Epithelial cell of prostate (primary cell): Measurements from ENCODE around the gene TRAF7.
"Not testable (repeated sequence)": the region's sequence is repeated elsewhere in the genome, so short reads cannot be mapped to it uniquely, and the experiment has no call there.

Source experiments
- DNase-seq: peaks from one replicate; pipeline ENCODE4 v3.0.0-alpha.2; 2011; ENCODE audit warnings: low read depth, low spot score
- H3K27ac ChIP-seq: fragments of 450-650 bp; 2 replicates; pipeline ENCODE4 v1.5.1; 2017; ENCODE audit warnings: mild to moderate bottlenecking

TRAF7 gene

DNA sequence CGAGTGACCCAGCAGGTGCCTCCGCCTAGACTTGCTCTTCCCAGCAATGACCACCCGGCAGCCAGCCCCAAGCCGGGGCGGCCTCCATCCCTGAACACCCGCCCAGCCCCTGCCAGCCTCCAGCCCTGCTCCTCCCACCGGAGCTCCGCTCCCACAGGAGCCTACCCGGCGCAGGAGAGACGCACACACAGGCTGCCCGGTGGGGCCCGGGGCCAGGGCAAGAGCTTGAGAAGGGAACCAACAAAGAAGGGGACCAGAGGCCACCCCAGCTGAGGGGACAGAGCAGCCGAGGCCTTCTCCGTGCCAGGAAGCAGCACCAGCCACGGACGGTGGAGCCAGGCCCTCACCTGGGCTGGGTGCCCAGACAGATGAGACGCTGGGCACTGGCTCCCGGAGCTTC, 33.7 kb upstream of the TRAF7 start:
- peak overlapping the region; percentile 27 for H3K27ac ChIP-seq
- DNase-seq, result no peak

DNA sequence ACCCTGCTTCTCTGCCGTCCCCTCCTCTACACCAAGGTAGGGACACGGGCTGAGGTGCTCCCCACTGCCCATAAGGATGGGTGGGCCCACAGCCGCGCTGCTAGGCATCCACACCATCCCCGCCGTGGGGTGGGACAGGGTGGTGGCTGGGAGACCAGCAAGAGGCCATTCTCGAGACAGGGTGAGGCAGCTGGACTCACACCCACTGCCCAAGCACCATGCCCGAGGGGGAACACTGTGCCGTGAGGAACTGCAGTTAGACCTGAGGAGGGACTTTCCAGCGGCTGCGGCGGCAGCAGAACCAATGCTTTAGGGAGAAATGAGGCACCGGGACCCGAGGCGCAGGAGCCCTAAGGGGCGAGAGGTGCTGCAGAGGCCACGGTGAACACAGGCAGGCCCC, 33.2 kb upstream of the TRAF7 start:
- no peak for DNase-seq
- H3K27ac ChIP-seq, result no peak overlapping the region

DNA sequence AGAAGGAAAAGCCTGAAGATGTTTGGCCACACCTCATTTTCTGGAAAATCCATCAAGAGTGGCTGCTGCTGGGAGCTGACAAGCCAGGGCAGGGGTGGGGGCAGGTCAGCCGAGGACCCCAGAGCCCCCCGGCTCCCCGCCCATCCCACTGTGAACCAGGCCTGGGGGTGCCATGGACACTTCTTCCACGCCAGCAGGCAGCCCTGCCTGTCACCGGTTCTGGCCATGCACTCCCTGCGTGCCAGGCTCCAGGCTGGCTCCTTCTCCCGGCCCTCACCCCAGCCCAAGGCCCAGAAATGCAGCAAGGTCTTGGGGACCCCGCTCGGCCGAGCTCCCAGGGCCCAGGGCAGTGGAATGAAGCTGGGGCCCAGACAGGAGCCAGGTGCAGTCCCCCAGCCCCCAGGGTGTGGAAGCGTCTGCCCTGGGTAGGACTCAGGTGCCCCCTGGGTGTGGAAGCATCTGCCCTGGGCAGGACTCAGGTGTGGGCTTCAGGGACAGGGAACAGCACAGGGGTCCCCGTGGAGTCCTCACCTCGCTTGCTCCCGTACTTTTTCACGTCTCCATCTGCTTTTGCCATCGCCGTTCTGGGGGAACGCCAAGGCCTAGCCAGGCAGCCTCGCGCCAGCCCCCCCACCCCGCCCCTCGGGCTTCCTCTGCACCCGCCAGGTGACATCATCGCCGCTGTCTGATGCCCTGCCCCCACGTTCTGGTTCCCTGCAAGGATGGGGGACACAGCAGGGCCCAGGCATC, 32.5 kb upstream of the TRAF7 start:
- DNase-seq, H3K27ac ChIP-seq: not testable (repeated sequence)

- DNase-seq, result not testable (repeated sequence)
- H3K27ac ChIP-seq, result peak overlapping the region; percentile 48
These were observed 31.7 kb upstream of the TRAF7 start for GRCh38 chr16:2123706-2124376.

GRCh38 chr16:2124377-2124693, 31.2 kb upstream of the TRAF7 start:
- H3K27ac ChIP-seq, result peak overlapping the region; percentile 48
- not testable (repeated sequence) for DNase-seq

DNA sequence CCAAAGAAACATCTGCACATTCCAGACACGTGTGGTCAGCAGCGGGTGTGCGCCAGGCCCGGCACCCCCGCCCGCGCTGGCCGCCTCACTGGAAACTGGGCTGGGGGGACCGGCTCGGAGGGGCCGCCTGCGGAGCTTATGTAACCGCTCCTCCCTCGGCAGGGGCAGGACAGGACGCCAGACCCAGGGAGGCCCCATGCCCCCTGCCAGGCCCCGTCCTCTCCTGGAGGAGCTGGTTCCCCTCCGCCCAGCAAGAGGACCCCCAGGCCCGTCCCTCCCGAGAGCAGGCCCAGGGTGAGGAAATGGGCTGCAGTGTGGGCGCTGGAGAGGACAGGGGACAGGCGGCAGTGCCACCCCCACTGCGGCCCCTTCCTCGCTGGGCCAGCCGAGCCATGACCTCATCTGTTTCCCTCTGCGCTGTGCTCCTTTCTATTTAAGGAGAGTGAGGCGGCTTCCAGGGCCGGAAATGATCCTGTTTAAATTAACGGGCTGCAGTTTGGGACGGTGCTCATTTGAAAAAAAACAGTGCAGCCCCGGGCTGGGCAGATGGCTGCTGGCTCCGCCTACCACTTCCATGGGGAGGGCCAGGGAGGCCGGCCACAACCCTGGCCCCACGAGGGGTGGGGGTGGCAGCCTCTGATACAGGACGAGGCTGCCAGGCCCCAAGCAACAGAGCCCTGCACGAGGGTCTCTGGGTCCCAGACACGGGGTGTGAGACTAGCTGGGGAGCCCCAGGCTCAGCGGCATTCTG, 30.7 kb upstream of the TRAF7 start:
- peak overlapping the region; percentile 48 for H3K27ac ChIP-seq
- DNase-seq, result not testable (repeated sequence)

DNA sequence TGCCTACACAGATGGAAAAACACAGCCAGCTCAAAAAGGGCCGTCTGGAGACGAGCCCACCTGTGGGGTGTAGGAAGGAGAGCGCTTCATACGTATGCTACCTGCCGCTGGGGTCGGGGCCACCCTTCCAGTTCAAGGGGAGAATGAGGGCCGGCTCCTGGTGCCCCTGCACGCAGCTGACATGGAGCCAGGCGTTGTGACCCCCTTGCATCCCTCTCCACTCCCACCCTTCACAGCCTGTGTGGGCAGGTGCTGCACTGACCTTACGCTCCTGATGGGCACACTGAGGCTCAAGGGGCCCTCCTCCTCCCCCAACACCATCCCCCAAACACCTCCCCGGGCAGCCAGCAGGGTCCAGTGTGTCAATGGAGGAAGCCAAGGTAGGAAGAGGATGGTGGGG, 30.0 kb upstream of the TRAF7 start:
- DNase-seq, result not testable (repeated sequence)
- H3K27ac ChIP-seq, result peak overlapping the region; percentile 48

GRCh38 chr16:2126161-2126743, 29.3 kb upstream of the TRAF7 start:
- not testable (repeated sequence) for DNase-seq
- H3K27ac ChIP-seq, result peak overlapping the region; percentile 27

- H3K27ac ChIP-seq, result peak overlapping the region; percentile 27
- not testable (repeated sequence) for DNase-seq
These were observed 28.5 kb upstream of the TRAF7 start for GRCh38 chr16:2126928-2127556.

GRCh38 chr16:2127630-2128280, 27.8 kb upstream of the TRAF7 start:
- DNase-seq, result not testable (repeated sequence)
- peak overlapping the region; percentile 17 for H3K27ac ChIP-seq

DNA sequence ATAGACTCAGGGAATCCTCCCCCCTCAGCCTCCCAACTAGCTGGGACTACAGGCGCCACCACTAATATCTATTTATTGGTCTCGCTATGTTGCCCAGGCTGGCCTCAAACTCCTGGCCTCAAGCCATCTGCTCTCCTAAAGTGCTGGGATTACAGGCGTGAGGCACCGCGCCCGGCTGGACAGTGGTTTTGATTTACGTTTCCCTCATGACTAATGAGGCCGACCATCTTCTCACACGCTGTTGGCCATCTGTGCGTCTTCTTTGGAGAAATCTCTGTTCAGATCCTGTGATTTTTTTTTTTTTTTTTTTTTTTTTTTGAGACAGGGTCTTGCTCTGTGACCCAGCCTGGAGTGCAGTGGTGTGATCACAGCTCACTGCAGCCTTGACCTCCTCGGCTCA, 26.3 kb upstream of the TRAF7 start:
- DNase-seq, result not testable (repeated sequence)
- H3K27ac ChIP-seq, result peak overlapping the region; percentile 80

DNA sequence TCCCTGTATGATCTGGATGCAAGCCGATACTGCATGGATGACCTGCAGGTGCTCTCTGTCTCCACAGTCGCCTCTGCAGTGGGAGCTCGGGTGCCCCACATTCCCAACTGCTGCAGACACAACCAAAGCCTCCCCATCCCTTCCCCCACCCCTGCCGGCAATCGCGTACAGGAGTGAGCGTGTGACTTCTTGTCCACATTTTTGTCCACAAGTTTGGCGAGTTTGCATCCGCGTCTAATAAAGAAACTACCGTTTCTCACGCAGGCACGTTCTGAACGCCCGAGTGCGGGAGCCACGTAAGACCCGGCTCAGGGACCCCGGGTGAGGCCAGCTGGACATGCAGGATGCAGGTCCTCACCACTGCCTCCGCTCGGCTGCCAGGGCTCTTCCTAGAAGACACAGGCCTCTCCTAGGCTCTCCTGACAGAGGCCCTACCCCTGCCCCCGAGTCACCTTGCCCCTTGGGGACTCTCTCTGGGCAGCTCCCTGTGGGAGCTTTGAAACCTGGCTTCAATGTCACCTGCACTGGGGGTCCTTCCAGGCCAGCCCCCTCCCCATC, 25.6 kb upstream of the TRAF7 start:
- not testable (repeated sequence) for DNase-seq

GRCh38 chr16:2133797-2134196, 21.8 kb upstream of the TRAF7 start:
- not testable (repeated sequence) for H3K27ac ChIP-seq

More for the DNA sequence above, 25.6 kb upstream of the TRAF7 start:
- H3K27ac ChIP-seq, result peak overlapping the region; percentile 29

DNA sequence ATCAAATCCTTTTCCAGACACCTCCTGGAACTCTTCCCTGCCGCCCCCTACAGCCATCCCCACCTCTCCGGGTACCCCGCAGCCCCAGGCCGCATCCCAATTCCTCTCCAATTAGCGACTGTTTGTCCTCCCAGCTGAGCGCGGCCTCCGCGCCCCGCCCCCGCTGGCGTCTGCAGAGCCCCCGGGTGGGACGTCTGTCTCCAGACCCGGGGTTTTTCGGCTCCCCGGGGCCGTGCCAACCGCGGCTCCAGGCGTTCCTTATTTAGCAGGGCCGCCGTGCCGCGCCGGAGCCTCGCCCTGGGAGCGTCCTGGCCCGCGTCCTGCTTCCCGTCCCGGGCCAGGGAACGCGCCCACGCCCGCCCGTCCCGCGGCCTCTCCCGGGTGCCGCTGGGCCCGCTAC, 20.5 kb upstream of the TRAF7 start:
- not testable (repeated sequence) for DNase-seq
- peak overlapping the region; percentile 39 for H3K27ac ChIP-seq

More at GRCh38 chr16:2133797-2134196, 21.8 kb upstream of the TRAF7 start:
- not testable (repeated sequence) for DNase-seq

GRCh38 chr16:2135770-2136490, 19.7 kb upstream of the TRAF7 start, which contains the start of gene PKD1:
TSS of gene PKD1 (minus strand) at chr16:2135898. CDS start at chr16:2135689, 209 bp downstream.
- not testable (repeated sequence) for DNase-seq
- H3K27ac ChIP-seq, result peak within 1 kb of the TSS; percentile 39

DNA sequence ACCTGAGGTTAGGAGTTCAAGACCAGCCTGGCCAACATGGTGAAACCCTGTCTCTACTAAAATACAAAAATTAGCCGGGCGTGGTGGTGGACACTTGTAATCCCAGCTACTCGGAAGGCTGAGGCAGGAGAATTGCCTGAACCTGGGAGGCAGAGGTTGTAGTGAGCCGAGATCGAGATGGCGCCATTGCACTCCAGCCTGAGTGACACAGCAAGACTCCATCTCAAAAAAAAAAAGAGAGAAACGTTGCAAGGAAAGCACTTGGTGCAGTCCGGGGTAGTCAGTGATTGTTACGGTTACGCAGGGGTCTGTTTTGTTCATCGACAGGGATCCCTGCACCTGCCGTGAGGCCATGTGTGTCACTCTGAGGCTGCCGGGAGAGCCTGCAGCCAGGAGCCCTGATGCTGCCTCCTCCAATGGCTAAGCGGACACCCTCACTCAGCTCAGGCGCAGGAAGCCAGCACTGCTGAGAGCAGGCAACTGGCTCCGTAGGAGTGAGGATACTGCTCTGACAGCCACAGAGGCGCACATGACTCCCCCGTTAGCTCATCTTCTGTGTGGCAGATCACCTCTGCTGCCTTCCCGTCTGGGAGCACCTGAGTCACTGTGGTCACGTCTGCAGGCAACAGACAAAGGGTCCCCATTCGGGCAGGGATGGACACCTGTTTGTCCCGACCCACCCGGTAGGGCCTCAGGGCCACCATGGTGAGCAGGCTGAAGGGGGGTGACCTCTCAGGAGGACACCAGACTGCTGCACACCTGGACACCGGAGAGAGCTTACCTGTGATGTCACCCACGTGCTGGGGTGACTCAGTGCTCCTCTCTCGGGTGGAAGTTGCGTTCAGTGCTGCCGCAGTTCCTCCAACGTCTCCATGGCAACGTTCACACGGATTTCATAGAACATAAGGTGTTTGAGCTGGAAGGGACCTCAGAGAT, 12.4 kb upstream of the TRAF7 start:
- no peak overlapping the region for H3K27ac ChIP-seq
- no peak for DNase-seq

DNA sequence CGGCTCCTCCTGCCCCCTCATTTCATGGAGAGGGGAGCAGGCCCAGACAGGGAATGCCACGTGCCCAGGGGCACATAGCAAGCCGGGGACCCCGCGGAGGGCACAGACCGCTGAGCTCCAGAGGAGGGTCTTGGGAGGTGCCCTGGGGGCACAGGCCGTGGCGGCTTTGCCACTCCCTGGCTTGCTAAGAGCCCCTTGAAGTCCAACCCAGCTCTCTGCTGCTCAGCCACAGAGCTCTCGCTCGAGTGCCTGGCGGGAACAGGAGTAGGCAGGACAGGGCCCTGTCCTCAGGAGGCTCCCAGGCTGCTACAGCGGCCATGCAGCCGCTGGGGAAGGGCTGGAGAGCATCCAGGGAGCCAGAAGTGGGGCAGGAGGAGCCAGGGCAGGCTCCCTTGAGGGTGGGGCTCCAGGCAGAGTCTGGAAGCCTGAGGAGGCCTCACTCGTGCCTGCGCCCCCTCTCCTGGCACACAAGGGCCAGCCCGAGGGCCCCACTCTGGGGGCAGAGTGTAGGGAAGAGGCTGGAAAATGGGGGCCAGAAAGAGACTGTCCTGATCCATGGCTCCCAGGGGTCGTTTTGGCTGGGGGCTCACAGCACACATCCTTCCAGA, 11.6 kb upstream of the TRAF7 start:
- no peak overlapping the region for H3K27ac ChIP-seq
- DNase-seq, result no peak
